HUES6 (cell line): ENCODE measurements around the gene PPIL6.
A peak's percentile ranks its signal among the peaks of the same experiment; 100 is the strongest.

ENCODE experiments used
- H3K27ac ChIP-seq: 2 replicates; pipeline ENCODE4 v1.7.0; 2013; ENCODE audit warnings: low read depth, mild to moderate bottlenecking, low read length, inconsistent platforms
- H3K27me3 ChIP-seq: 2 replicates; pipeline ENCODE4 v1.6.1; 2013; ENCODE audit warnings: low read length; ENCODE audit not compliant: control insufficient read depth, insufficient read depth
- H3K36me3 ChIP-seq: 2 replicates; pipeline ENCODE4 v1.6.1; 2013; ENCODE audit warnings: low read length; ENCODE audit not compliant: control insufficient read depth, insufficient read depth
- H3K4me1 ChIP-seq: 2 replicates; pipeline ENCODE4 v1.6.1; 2013; ENCODE audit warnings: low read length; ENCODE audit not compliant: control insufficient read depth, insufficient read depth
- H3K4me3 ChIP-seq: 2 replicates; pipeline ENCODE4 v1.5.1; 2013; ENCODE audit warnings: low read depth, low read length
- H3K9ac ChIP-seq: one replicate; pipeline ENCODE4 v1.6.1; 2013; ENCODE audit warnings: mild to moderate bottlenecking, low read length
- H3K9me3 ChIP-seq: 2 replicates; pipeline ENCODE4 v1.6.1; 2013; ENCODE audit warnings: low read depth, low read length; ENCODE audit not compliant: control insufficient read depth, insufficient read depth

PPIL6 gene

GRCh38 chr6:109478222-109478805 is 37.9 kb upstream of the PPIL6 start:
- no peaks in the 10 kb centered on the region for H3K9me3 ChIP-seq
- H3K4me1 ChIP-seq, result peaks cover 29% of the 10 kb centered on the region
- H3K27me3 ChIP-seq, result no peaks in the 10 kb centered on the region
- H3K36me3 ChIP-seq, result peaks cover 62% of the 10 kb centered on the region
- H3K9ac ChIP-seq, result no peak overlapping the region
- peak overlapping the region; percentile 1; the same call in 1 of the 2 replicates for H3K4me3 ChIP-seq
- H3K27ac ChIP-seq, result no peak overlapping the region

GRCh38 chr6:109477725-109478124 is 37.3 kb upstream of the PPIL6 start:
- H3K9ac ChIP-seq, result no peak overlapping the region
- H3K4me1 ChIP-seq, result peaks cover 29% of the 10 kb centered on the region
- H3K27me3 ChIP-seq, result no peaks in the 10 kb centered on the region
- H3K27ac ChIP-seq, result no peak overlapping the region
- no peaks in the 10 kb centered on the region for H3K9me3 ChIP-seq
- peak overlapping the region; percentile 1; the same call in 1 of the 2 replicates for H3K4me3 ChIP-seq
- H3K36me3 ChIP-seq, result peaks cover 68% of the 10 kb centered on the region

- H3K9me3 ChIP-seq, result no peaks in the 10 kb centered on the region
- peaks cover 73% of the 10 kb centered on the region for H3K36me3 ChIP-seq
- no peak overlapping the region for H3K9ac ChIP-seq
- peaks cover 29% of the 10 kb centered on the region for H3K4me1 ChIP-seq
- H3K27ac ChIP-seq, result no peak overlapping the region
- no peaks in the 10 kb centered on the region for H3K27me3 ChIP-seq
- no peak overlapping the region for H3K4me3 ChIP-seq
These were observed 36.8 kb upstream of the PPIL6 start for GRCh38 chr6:109477184-109477583.

GRCh38 chr6:109475625-109476024 is 35.2 kb upstream of the PPIL6 start:
- Histone ChIP-seq H3K4me1 (peaks cover 14% of the 10 kb centered on the region), H3K9me3 (no peaks in the 10 kb centered on the region), H3K9ac (no peak overlapping the region), H3K27ac (no peak overlapping the region), H3K27me3 (no peaks in the 10 kb centered on the region), H3K4me3 (no peak overlapping the region), H3K36me3 (peaks cover 74% of the 10 kb centered on the region)

GRCh38 chr6:109474995-109475394 is 34.6 kb upstream of the PPIL6 start:
- H3K27me3 ChIP-seq, result no peaks in the 10 kb centered on the region
- H3K4me3 ChIP-seq, result no peak overlapping the region
- no peak overlapping the region for H3K27ac ChIP-seq
- peaks cover 8% of the 10 kb centered on the region for H3K4me1 ChIP-seq
- H3K9me3 ChIP-seq, result no peaks in the 10 kb centered on the region
- no peak overlapping the region for H3K9ac ChIP-seq
- peaks cover 74% of the 10 kb centered on the region for H3K36me3 ChIP-seq

GRCh38 chr6:109473120-109473519 is 32.7 kb upstream of the PPIL6 start:
- Histone ChIP-seq H3K9me3 (no peaks in the 10 kb centered on the region), H3K4me1 (peaks cover 5% of the 10 kb centered on the region), H3K9ac (no peak overlapping the region), H3K36me3 (peaks cover 91% of the 10 kb centered on the region), H3K27me3 (no peaks in the 10 kb centered on the region), H3K27ac (no peak overlapping the region), H3K4me3 (no peak overlapping the region)

- H3K9ac ChIP-seq, result no peak overlapping the region
- no peaks in the 10 kb centered on the region for H3K9me3 ChIP-seq
- H3K27ac ChIP-seq, result no peak overlapping the region
- H3K27me3 ChIP-seq, result no peaks in the 10 kb centered on the region
- H3K4me1 ChIP-seq, result peaks cover under 1% of the 10 kb centered on the region
- H3K4me3 ChIP-seq, result no peak overlapping the region
- peaks cover 93% of the 10 kb centered on the region for H3K36me3 ChIP-seq
These were observed 31.9 kb upstream of the PPIL6 start for GRCh38 chr6:109472132-109472995.

GRCh38 chr6:109471105-109471810 is 30.8 kb upstream of the PPIL6 start:
- Histone ChIP-seq H3K27ac (no peak overlapping the region), H3K9ac (no peak overlapping the region), H3K27me3 (no peaks in the 10 kb centered on the region), H3K9me3 (no peaks in the 10 kb centered on the region), H3K4me1 (no peaks in the 10 kb centered on the region), H3K4me3 (no peak overlapping the region), H3K36me3 (peaks cover 97% of the 10 kb centered on the region)

GRCh38 chr6:109469591-109470189 is 29.3 kb upstream of the PPIL6 start:
- Histone ChIP-seq H3K4me3 (no peak overlapping the region), H3K9me3 (no peaks in the 10 kb centered on the region), H3K4me1 (no peaks in the 10 kb centered on the region), H3K9ac (no peak overlapping the region), H3K27ac (no peak overlapping the region), H3K36me3 (peaks cover 97% of the 10 kb centered on the region), H3K27me3 (no peaks in the 10 kb centered on the region)

GRCh38 chr6:109467696-109468095 is 27.3 kb upstream of the PPIL6 start:
- H3K27me3 ChIP-seq, result no peaks in the 10 kb centered on the region
- no peak overlapping the region for H3K4me3 ChIP-seq
- H3K9ac ChIP-seq, result no peak overlapping the region
- H3K27ac ChIP-seq, result no peak overlapping the region
- peaks cover 99% of the 10 kb centered on the region for H3K36me3 ChIP-seq
- no peaks in the 10 kb centered on the region for H3K9me3 ChIP-seq
- H3K4me1 ChIP-seq, result no peaks in the 10 kb centered on the region
